Measurements from ENCODE around the gene ZNF107. TPM values are rescaled to one million over a fixed set of nuclear protein-coding genes. Genes with fewer than 3 reads are reported as not detected.

Gene ZNF107
- total and polyA plus RNA-seq, 2 of the 8 experiments (the other 6 are each of a cell fraction or from before 2014, with no cell fraction given): 3.4 to 31.0 TPM

DNA sequence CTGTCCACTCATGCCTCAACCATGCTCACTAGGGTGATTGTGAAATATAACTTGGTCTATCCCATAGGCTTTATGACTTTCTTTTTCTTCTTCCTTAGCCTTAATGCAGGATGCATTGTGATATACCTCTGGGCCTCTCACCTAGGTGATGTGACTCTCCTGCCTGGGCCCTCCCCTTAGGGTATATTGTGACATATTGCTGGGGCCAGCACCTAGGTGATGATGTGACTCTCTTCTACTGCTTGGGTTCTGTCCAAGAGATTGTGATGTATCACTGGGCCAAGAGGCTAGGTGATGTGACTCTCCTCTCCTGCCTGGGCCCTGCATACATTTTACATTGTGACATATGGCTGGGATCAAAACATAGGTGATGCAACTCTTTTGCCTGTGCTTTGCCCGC, 14.7 kb upstream of the ZNF107 start (continued):
- TF ChIP-seq, protein P1, sequence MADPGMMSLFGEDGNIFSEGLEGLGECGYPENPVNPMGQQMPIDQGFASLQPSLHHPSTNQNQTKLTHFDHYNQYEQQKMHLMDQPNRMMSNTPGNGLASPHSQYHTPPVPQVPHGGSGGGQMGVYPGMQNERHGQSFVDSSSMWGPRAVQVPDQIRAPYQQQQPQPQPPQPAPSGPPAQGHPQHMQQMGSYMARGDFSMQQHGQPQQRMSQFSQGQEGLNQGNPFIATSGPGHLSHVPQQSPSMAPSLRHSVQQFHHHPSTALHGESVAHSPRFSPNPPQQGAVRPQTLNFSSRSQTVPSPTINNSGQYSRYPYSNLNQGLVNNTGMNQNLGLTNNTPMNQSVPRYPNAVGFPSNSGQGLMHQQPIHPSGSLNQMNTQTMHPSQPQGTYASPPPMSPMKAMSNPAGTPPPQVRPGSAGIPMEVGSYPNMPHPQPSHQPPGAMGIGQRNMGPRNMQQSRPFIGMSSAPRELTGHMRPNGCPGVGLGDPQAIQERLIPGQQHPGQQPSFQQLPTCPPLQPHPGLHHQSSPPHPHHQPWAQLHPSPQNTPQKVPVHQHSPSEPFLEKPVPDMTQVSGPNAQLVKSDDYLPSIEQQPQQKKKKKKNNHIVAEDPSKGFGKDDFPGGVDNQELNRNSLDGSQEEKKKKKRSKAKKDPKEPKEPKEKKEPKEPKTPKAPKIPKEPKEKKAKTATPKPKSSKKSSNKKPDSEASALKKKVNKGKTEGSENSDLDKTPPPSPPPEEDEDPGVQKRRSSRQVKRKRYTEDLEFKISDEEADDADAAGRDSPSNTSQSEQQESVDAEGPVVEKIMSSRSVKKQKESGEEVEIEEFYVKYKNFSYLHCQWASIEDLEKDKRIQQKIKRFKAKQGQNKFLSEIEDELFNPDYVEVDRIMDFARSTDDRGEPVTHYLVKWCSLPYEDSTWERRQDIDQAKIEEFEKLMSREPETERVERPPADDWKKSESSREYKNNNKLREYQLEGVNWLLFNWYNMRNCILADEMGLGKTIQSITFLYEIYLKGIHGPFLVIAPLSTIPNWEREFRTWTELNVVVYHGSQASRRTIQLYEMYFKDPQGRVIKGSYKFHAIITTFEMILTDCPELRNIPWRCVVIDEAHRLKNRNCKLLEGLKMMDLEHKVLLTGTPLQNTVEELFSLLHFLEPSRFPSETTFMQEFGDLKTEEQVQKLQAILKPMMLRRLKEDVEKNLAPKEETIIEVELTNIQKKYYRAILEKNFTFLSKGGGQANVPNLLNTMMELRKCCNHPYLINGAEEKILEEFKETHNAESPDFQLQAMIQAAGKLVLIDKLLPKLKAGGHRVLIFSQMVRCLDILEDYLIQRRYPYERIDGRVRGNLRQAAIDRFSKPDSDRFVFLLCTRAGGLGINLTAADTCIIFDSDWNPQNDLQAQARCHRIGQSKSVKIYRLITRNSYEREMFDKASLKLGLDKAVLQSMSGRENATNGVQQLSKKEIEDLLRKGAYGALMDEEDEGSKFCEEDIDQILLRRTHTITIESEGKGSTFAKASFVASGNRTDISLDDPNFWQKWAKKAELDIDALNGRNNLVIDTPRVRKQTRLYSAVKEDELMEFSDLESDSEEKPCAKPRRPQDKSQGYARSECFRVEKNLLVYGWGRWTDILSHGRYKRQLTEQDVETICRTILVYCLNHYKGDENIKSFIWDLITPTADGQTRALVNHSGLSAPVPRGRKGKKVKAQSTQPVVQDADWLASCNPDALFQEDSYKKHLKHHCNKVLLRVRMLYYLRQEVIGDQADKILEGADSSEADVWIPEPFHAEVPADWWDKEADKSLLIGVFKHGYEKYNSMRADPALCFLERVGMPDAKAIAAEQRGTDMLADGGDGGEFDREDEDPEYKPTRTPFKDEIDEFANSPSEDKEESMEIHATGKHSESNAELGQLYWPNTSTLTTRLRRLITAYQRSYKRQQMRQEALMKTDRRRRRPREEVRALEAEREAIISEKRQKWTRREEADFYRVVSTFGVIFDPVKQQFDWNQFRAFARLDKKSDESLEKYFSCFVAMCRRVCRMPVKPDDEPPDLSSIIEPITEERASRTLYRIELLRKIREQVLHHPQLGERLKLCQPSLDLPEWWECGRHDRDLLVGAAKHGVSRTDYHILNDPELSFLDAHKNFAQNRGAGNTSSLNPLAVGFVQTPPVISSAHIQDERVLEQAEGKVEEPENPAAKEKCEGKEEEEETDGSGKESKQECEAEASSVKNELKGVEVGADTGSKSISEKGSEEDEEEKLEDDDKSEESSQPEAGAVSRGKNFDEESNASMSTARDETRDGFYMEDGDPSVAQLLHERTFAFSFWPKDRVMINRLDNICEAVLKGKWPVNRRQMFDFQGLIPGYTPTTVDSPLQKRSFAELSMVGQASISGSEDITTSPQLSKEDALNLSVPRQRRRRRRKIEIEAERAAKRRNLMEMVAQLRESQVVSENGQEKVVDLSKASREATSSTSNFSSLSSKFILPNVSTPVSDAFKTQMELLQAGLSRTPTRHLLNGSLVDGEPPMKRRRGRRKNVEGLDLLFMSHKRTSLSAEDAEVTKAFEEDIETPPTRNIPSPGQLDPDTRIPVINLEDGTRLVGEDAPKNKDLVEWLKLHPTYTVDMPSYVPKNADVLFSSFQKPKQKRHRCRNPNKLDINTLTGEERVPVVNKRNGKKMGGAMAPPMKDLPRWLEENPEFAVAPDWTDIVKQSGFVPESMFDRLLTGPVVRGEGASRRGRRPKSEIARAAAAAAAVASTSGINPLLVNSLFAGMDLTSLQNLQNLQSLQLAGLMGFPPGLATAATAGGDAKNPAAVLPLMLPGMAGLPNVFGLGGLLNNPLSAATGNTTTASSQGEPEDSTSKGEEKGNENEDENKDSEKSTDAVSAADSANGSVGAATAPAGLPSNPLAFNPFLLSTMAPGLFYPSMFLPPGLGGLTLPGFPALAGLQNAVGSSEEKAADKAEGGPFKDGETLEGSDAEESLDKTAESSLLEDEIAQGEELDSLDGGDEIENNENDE (IDR thresholded peaks at IDR 0.05; ENCODE audit: insufficient replicate concordance, low read length): no peak
- TF ChIP-seq POLR2AphosphoS5 (IDR thresholded peaks at IDR 0.05; ENCODE audit: low read depth, low read length) (no peak), SP2 (IDR thresholded peaks at IDR 0.05; ENCODE audit: low read length) (no peak), CHD2 (IDR thresholded peaks at IDR 0.05; ENCODE audit: low read length) (no peak), EGR1 (IDR thresholded peaks at IDR 0.05; ENCODE audit: borderline replicate concordance, low read depth, low read length) (no peak), SAP30 (IDR thresholded peaks at IDR 0.05; ENCODE audit: insufficient read depth, insufficient replicate concordance, low read length) (no peak)
- TF ChIP-seq, protein P2, sequence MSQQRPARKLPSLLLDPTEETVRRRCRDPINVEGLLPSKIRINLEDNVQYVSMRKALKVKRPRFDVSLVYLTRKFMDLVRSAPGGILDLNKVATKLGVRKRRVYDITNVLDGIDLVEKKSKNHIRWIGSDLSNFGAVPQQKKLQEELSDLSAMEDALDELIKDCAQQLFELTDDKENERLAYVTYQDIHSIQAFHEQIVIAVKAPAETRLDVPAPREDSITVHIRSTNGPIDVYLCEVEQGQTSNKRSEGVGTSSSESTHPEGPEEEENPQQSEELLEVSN (IDR thresholded peaks at IDR 0.05): no peak
